ENCODE data around the gene PAK1. TPM values are rescaled to one million over a fixed set of nuclear protein-coding genes. Genes with fewer than 3 reads are reported as not detected.

Gene PAK1
- total and polyA plus RNA-seq, 2 of the 4 experiments (the other 2 are of a cell fraction) = 34.3 to 60.6 TPM

DNA sequence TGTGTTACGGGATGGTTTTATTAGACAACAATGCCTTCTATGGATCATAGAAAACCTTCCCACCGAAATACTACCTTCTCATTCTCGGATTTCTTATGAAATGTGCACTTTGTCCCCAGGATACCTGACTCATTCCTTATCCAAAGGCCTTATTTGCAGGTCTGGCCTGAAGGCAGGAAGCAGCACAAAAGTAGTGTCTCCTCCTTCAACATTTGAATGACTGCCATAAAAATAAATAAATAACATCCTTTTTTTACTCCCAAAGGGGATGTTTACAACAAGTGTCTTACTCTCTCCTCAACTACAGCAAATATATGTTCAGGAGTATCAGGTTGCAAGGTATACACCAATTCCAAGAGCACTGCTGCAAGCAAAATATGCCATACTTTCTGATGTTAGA lies 41.6 kb upstream of the PAK1 start:
- Histone ChIP-seq H4K91ac (ENCODE audit: insufficient read depth, low read depth, low read length) (no peak overlapping the region), H3K4me1 (ENCODE audit: control insufficient read depth, insufficient read depth, low read length) (no peaks in the 10 kb centered on the region), H3K9me1 (ENCODE audit: insufficient read depth, low read length) (no peaks in the 10 kb centered on the region), H2BK20ac (ENCODE audit: low read depth, low read length) (no peak overlapping the region), H3K4me3 (ENCODE audit: insufficient read depth, low read depth, low read length) (no peak overlapping the region), H2AK5ac (ENCODE audit: low read depth, low read length) (no peak overlapping the region), H3K14ac (replicated peaks; ENCODE audit: low read depth, low read length) (no peak overlapping the region), H3K79me1 (ENCODE audit: low read depth in 1 of 2, low read length in 2 of 2) (no peaks in the 10 kb centered on the region), H2BK5ac (ENCODE audit: low read depth, low read length, poor library complexity, severe bottlenecking) (no peak overlapping the region), H4K20me1 (ENCODE audit: insufficient read depth, low read length) (no peaks in the 10 kb centered on the region), H3K56ac (ENCODE audit: extremely low read depth, insufficient read depth, low read length) (no peak overlapping the region), H2BK120ac (ENCODE audit: low read depth, low read length) (no peak overlapping the region), H3K9ac (ENCODE audit: low read depth, low read length) (no peak overlapping the region), H4K5ac (ENCODE audit: low read depth, low read length) (no peak overlapping the region), H3K27me3 (ENCODE audit: control insufficient read depth, insufficient read depth, low read length) (peaks cover 11% of the 10 kb centered on the region), H3K36me3 (ENCODE audit: control insufficient read depth, insufficient read depth, low read length) (no peaks in the 10 kb centered on the region), H4K8ac (ENCODE audit: low read depth in 2 of 2, low read length in 2 of 2) (no peak overlapping the region), H3K4ac (ENCODE audit: low read depth, low read length) (no peak overlapping the region), H3K9me3 (ENCODE audit: control insufficient read depth, insufficient read depth, low read length) (no peaks in the 10 kb centered on the region), H2AFZ (replicated peaks; ENCODE audit: low read length, poor library complexity) (no peak overlapping the region), H3K4me2 (ENCODE audit: low read depth, low read length) (no peak overlapping the region), H3K23ac (ENCODE audit: low read depth, low read length) (no peak overlapping the region), H3K27ac (ENCODE audit: insufficient read depth, low read length) (no peak overlapping the region), H3K18ac (ENCODE audit: low read depth, low read length) (no peak overlapping the region), H2AK9ac (replicated peaks; ENCODE audit: low read depth, low read length, poor library complexity) (no peak overlapping the region), H2BK15ac (ENCODE audit: low read depth, low read length) (no peak overlapping the region)
- DNase-seq (no peak), ATAC-seq (ENCODE audit: low read depth) (no peak)
- in situ Hi-C loops (cut with MboI; ENCODE audit: low sequenced_read_pairs) (no loop called here), intact Hi-C loops (cut with micrococcal nuclease) (no loop called here), dilution Hi-C loops (cut with HindIII; ENCODE audit: low sequenced_read_pairs, unreplicated experiment) (no loop called here)
- TF ChIP-seq CEBPB (IDR thresholded peaks at IDR 0.05; ENCODE audit: low read depth, low read length) = no peak
- BruUV-seq (replicated peaks) = no TSS peak
- CTCF ChIA-PET = no interaction called here
- POLR2A ChIA-PET (ENCODE audit: unreplicated experiment) = no interaction called here
- WGBS, 2 experiments (ENCODE audit: extremely low coverage in 2 of 2, insufficient read length in 1 of 2) = 83% methylated on average over 2 of the region's 3 CpGs; no CpG with 5 or more reads in 1 of the 2 experiments

Data from IMR-90 (cell line).